K562 (cell line): ENCODE data around the gene PCDH9.

Experiments used
- EZH2 ChIP-seq: IDR thresholded peaks from 2 replicates; pipeline ENCODE4 v1.6.1; 2012; ENCODE audit warnings: low read depth, mild to moderate bottlenecking, inconsistent platforms, low read length, borderline replicate concordance
- FOXM1 ChIP-seq, 2 experiments: fragments of 450-650 bp in 1 of 2; sonication (generic) in 1 of 2; formaldehyde crosslinking in 1 of 2; IDR thresholded peaks; 2 replicates each; pipeline versions ENCODE4 v1.6.1 to v1.9.0; 2017 to 2022; ENCODE audit warnings: low read depth in 2 of 2, mild to moderate bottlenecking in 2 of 2, missing genetic modification reagents in 1 of 2, moderate library complexity in 1 of 2
- POLR2A ChIP-seq: fragments of 450-650 bp; conservative IDR thresholded peaks from 2 replicates; pipeline ENCODE4 v1.6.1; 2016
- SNRNP70 ChIP-seq: fragments of 200-400 bp; formaldehyde crosslinking; optimal IDR thresholded peaks from 2 replicates; pipeline ENCODE3; 2017; ENCODE audit warnings: low read depth, low read length
- ZNF175 ChIP-seq: fragments of 200-800 bp; sonication (Bioruptor generic); IDR thresholded peaks from 2 replicates; pipeline ENCODE4 v1.6.1; 2016; ENCODE audit warnings: low read depth, mild to moderate bottlenecking, missing genetic modification characterization, missing compliant biosample characterization
- ZNF253 ChIP-seq: fragments of 250-450 bp; sonication (Bioruptor Pico); conservative IDR thresholded peaks from 2 replicates; pipeline ENCODE4 v1.6.1; 2021; ENCODE audit warnings: mild to moderate bottlenecking
- ZNF431 ChIP-seq: sonication (generic); formaldehyde crosslinking; IDR thresholded peaks from 2 replicates; pipeline ENCODE4 v1.8.0; 2022; ENCODE audit warnings: mild to moderate bottlenecking, missing genetic modification reagents
- TF ChIP-seq, protein P1 (sequence below): fragments of 150-350 bp; IDR thresholded peaks from 2 replicates; pipeline ENCODE4 v1.6.1; 2014; ENCODE audit warnings: low read depth, mild to moderate bottlenecking, low read length, borderline replicate concordance
- TF ChIP-seq, protein P2 (sequence below), 3 experiments: IDR thresholded peaks in 2 of 3; conservative IDR thresholded peaks in 1 of 3; 2 replicates each; pipeline ENCODE4 v1.5.1; 2011 to 2012; ENCODE audit warnings: low read length in 3 of 3, mild to moderate bottlenecking in 3 of 3, control low read depth in 2 of 3, improper control_type of control experiment in 1 of 3, inconsistent platforms in 1 of 3, low read depth in 1 of 3, mixed read lengths in 1 of 3, moderate library complexity in 1 of 3; ENCODE audit not compliant: insufficient read depth in 2 of 3

DNA sequence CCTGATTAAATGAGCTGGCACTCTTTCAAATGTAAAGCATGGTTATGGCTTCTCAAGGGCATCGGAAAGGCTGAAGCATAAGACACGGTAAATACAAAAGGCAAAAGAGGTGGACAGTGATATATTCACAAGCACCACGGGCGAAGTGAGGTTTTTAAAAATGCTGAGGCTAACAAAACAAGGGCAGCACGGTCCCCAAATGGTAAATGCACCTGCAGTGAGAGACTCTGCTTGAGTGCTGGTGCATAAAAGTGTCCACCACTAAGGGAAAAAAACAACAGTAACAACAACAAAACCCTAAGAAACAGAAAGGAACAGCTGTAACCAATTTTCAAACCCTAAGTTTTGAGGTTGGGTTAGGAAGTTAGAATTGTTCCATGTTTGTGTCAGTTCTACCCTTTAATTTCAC lies 234.9 kb downstream of the PCDH9 start:
- no peak for TF ChIP-seq ZNF175 (CRISPR knock-in tag)
- TF ChIP-seq, protein P1, sequence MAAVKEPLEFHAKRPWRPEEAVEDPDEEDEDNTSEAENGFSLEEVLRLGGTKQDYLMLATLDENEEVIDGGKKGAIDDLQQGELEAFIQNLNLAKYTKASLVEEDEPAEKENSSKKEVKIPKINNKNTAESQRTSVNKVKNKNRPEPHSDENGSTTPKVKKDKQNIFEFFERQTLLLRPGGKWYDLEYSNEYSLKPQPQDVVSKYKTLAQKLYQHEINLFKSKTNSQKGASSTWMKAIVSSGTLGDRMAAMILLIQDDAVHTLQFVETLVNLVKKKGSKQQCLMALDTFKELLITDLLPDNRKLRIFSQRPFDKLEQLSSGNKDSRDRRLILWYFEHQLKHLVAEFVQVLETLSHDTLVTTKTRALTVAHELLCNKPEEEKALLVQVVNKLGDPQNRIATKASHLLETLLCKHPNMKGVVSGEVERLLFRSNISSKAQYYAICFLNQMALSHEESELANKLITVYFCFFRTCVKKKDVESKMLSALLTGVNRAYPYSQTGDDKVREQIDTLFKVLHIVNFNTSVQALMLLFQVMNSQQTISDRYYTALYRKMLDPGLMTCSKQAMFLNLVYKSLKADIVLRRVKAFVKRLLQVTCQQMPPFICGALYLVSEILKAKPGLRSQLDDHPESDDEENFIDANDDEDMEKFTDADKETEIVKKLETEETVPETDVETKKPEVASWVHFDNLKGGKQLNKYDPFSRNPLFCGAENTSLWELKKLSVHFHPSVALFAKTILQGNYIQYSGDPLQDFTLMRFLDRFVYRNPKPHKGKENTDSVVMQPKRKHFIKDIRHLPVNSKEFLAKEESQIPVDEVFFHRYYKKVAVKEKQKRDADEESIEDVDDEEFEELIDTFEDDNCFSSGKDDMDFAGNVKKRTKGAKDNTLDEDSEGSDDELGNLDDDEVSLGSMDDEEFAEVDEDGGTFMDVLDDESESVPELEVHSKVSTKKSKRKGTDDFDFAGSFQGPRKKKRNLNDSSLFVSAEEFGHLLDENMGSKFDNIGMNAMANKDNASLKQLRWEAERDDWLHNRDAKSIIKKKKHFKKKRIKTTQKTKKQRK, result no peak
- no peak for TF ChIP-seq FOXM1 (IDR thresholded peaks at IDR 0.05; ENCODE audit: low read depth)
- no peak for TF ChIP-seq FOXM1 (CRISPR knock-in tag; IDR thresholded peaks at IDR 0.05; ENCODE audit: low read depth)
- TF ChIP-seq, protein P2, sequence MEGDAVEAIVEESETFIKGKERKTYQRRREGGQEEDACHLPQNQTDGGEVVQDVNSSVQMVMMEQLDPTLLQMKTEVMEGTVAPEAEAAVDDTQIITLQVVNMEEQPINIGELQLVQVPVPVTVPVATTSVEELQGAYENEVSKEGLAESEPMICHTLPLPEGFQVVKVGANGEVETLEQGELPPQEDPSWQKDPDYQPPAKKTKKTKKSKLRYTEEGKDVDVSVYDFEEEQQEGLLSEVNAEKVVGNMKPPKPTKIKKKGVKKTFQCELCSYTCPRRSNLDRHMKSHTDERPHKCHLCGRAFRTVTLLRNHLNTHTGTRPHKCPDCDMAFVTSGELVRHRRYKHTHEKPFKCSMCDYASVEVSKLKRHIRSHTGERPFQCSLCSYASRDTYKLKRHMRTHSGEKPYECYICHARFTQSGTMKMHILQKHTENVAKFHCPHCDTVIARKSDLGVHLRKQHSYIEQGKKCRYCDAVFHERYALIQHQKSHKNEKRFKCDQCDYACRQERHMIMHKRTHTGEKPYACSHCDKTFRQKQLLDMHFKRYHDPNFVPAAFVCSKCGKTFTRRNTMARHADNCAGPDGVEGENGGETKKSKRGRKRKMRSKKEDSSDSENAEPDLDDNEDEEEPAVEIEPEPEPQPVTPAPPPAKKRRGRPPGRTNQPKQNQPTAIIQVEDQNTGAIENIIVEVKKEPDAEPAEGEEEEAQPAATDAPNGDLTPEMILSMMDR (IDR thresholded peaks at IDR 0.05 in 2 of 3, conservative IDR thresholded peaks at IDR 0.05 in 1 of 3; ENCODE audit: insufficient read depth in 2 of 3, low read depth in 1 of 3, low read length in 3 of 3), result no peak
- no peak for TF ChIP-seq SNRNP70
- no peak for TF ChIP-seq POLR2A
- no peak for TF ChIP-seq ZNF253 (CRISPR knock-in tag)
- no peak for TF ChIP-seq ZNF431
- no peak for TF ChIP-seq EZH2
